GM12878 (cell line): ENCODE results near the gene H2AZ1. TPM values are rescaled to one million over a fixed set of nuclear protein-coding genes. Genes with fewer than 3 reads are reported as not detected.
A peak's percentile ranks its signal among the peaks of the same experiment; 100 is the strongest.

Experiments used
- BRCA1 ChIP-seq: IDR thresholded peaks from 2 replicates; pipeline ENCODE4 v1.6.1; 2011; ENCODE audit warnings: low read depth, low read length, improper control_type of control experiment
- FOXK2 ChIP-seq: fragments of 450-650 bp; IDR thresholded peaks from 2 replicates; pipeline ENCODE4 v1.6.1; 2017; ENCODE audit warnings: mild to moderate bottlenecking, moderate library complexity
- FOXM1 ChIP-seq: IDR thresholded peaks from 2 replicates; pipeline ENCODE4 v1.6.1; 2012; ENCODE audit warnings: low read depth, mild to moderate bottlenecking, inconsistent platforms, low read length, moderate library complexity
- LARP7 ChIP-seq: fragments of 450-650 bp; IDR thresholded peaks from 2 replicates; pipeline ENCODE4 v1.6.1; 2017; ENCODE audit warnings: mild to moderate bottlenecking
- RB1 ChIP-seq: fragments of 450-650 bp; formaldehyde crosslinking; IDR thresholded peaks from 2 replicates; pipeline ENCODE4 v1.6.1; 2017; ENCODE audit warnings: mild to moderate bottlenecking, borderline replicate concordance
- SMC3 ChIP-seq: IDR thresholded peaks from 2 replicates; pipeline ENCODE4 v1.6.1; 2011; ENCODE audit warnings: low read length, improper control_type of control experiment, borderline replicate concordance
- SREBF2 ChIP-seq: IDR thresholded peaks from 2 replicates; pipeline ENCODE4 v1.6.1; 2012; ENCODE audit warnings: mild to moderate bottlenecking, low read length
- USF1 ChIP-seq: IDR thresholded peaks from 2 replicates; pipeline ENCODE4 v1.6.1; 2011; ENCODE audit warnings: borderline replicate concordance, low read depth, mild to moderate bottlenecking, moderate library complexity, mixed read lengths, low read length; ENCODE audit not compliant: insufficient read depth; ENCODE audit errors: extremely low read length
- YBX1 ChIP-seq: fragments of 450-650 bp; IDR thresholded peaks from 2 replicates; pipeline ENCODE4 v1.6.1; 2016; ENCODE audit warnings: antibody characterized with exemption
- ZBTB4 ChIP-seq: fragments of 450-650 bp; formaldehyde crosslinking; IDR thresholded peaks from 2 replicates; pipeline ENCODE4 v1.4.0; 2022; ENCODE audit warnings: mild to moderate bottlenecking, moderate library complexity
- polyA plus RNA-seq, 11 experiments: library from polyadenylated mRNA; depleted of rRNA in 4 of 11; unstranded in 6 of 11; stranded (reverse) in 5 of 11; fragments of >200 nt; fragmentation: Nextera tagmentation in 4 of 11; fragmentation: Illumina TruSeq in 1 of 11; extraction: Ambion mirVana in 4 of 11; extraction: Trizol in 1 of 11; gene quantifications; 1 replicate in 1 of 11; 2 replicates in 10 of 11; pipeline versions ENCODE4 v1.2.1 to v1.2.3, GENCODE V29; 2011 to 2016; ENCODE audit warnings: inconsistent platforms in 2 of 11, missing spikeins in 2 of 11, low read depth in 1 of 11
- total RNA-seq, 4 experiments: library from RNA; depleted of rRNA in 3 of 4; stranded (reverse); fragments of >200 nt in 3 of 4; fragmentation: Illumina TruSeq in 1 of 4; extraction: Trizol in 1 of 4; gene quantifications; 2 replicates each; pipeline versions ENCODE4 v1.2.1 to v1.2.3, GENCODE V29; 2013 to 2021
- TF ChIP-seq, protein P1 (sequence below): fragments of 450-650 bp; IDR thresholded peaks from 2 replicates; pipeline ENCODE4 v1.6.1; 2017; ENCODE audit warnings: antibody characterized with exemption, mild to moderate bottlenecking, moderate library complexity
- TF ChIP-seq, protein P2 (sequence below): fragments of 450-650 bp; IDR thresholded peaks from 2 replicates; pipeline ENCODE4 v1.6.1; 2016; ENCODE audit warnings: mild to moderate bottlenecking, moderate library complexity, borderline replicate concordance

The H2AZ1 gene
- total and polyA plus RNA-seq, 10 of the 15 experiments (the other 5 are each of a cell fraction or from before 2014, with no cell fraction given), result 652 to 4,800 (median 898) TPM

DNA sequence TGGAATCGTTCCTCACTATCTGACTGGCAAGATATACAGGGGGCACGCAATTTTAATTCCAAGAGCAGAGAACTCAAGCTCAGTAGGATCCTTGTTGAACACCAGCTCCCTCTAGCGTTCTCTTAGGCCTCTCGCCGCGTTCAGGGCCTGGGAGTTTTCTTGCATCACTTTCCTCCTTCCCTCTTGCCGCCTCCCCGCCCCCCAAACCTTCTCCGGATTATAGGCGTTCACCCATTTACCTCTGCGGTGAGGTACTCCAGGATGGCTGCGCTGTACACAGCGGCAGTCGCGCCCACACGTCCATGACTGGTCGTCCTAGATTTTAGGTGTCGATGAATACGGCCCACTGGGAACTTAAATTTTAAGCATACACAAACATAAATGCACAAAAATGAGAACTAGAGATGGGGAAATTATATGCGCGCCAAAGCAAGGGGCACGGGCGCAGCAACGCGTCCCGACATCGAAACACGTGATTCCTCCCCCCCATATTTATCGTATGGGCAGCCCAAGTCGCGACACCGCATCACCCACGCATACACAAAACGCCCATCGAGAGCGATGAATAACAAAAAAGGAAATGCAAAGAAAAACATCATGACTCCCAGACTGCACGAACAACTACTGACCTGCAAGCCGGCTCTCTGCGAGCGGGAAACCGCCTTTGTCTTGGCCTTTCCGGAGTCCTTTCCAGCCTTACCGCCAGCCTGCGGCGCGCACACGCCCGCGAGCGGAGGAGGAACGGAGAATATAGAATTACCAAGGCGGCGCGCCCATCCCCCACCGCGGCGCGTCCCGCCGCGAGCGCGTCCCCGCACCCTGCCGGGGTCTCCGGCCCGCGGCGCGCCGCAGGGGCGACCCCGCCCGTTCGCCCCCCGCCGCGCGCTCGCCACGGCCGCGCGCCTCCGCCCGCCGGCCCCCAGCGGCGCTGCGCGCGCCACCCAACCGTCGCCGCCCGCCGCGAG, 759 bp downstream of the H2AZ1 start (continued):
- TF ChIP-seq, protein P1, sequence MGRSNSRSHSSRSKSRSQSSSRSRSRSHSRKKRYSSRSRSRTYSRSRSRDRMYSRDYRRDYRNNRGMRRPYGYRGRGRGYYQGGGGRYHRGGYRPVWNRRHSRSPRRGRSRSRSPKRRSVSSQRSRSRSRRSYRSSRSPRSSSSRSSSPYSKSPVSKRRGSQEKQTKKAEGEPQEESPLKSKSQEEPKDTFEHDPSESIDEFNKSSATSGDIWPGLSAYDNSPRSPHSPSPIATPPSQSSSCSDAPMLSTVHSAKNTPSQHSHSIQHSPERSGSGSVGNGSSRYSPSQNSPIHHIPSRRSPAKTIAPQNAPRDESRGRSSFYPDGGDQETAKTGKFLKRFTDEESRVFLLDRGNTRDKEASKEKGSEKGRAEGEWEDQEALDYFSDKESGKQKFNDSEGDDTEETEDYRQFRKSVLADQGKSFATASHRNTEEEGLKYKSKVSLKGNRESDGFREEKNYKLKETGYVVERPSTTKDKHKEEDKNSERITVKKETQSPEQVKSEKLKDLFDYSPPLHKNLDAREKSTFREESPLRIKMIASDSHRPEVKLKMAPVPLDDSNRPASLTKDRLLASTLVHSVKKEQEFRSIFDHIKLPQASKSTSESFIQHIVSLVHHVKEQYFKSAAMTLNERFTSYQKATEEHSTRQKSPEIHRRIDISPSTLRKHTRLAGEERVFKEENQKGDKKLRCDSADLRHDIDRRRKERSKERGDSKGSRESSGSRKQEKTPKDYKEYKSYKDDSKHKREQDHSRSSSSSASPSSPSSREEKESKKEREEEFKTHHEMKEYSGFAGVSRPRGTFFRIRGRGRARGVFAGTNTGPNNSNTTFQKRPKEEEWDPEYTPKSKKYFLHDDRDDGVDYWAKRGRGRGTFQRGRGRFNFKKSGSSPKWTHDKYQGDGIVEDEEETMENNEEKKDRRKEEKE, result no peak
- TF ChIP-seq LARP7, result no peak
- no peak for TF ChIP-seq ZBTB4 (CRISPR knock-in tag)
- no peak for TF ChIP-seq BRCA1
- TF ChIP-seq, protein P2, sequence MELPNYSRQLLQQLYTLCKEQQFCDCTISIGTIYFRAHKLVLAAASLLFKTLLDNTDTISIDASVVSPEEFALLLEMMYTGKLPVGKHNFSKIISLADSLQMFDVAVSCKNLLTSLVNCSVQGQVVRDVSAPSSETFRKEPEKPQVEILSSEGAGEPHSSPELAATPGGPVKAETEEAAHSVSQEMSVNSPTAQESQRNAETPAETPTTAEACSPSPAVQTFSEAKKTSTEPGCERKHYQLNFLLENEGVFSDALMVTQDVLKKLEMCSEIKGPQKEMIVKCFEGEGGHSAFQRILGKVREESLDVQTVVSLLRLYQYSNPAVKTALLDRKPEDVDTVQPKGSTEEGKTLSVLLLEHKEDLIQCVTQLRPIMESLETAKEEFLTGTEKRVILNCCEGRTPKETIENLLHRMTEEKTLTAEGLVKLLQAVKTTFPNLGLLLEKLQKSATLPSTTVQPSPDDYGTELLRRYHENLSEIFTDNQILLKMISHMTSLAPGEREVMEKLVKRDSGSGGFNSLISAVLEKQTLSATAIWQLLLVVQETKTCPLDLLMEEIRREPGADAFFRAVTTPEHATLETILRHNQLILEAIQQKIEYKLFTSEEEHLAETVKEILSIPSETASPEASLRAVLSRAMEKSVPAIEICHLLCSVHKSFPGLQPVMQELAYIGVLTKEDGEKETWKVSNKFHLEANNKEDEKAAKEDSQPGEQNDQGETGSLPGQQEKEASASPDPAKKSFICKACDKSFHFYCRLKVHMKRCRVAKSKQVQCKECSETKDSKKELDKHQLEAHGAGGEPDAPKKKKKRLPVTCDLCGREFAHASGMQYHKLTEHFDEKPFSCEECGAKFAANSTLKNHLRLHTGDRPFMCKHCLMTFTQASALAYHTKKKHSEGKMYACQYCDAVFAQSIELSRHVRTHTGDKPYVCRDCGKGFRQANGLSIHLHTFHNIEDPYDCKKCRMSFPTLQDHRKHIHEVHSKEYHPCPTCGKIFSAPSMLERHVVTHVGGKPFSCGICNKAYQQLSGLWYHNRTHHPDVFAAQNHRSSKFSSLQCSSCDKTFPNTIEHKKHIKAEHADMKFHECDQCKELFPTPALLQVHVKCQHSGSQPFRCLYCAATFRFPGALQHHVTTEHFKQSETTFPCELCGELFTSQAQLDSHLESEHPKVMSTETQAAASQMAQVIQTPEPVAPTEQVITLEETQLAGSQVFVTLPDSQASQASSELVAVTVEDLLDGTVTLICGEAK, result no peak
- TF ChIP-seq FOXM1, result no peak
- TF ChIP-seq FOXK2, result no peak
- TF ChIP-seq RB1, result peak; percentile 64; the same call in 1 of the 2 replicates
- no peak for TF ChIP-seq USF1
- no peak for TF ChIP-seq YBX1
- TF ChIP-seq SMC3, result peak; percentile 62
- TF ChIP-seq SREBF2, result no peak
